ENCODE results near the gene TP53RK.

The TP53RK gene

GRCh38 chr20:46706242-46706641, 17.0 kb upstream of the TP53RK start:
- DNase-seq (ENCODE audit: low spot score): no peak

GRCh38 chr20:46705378-46705729, 16.1 kb upstream of the TP53RK start:
- DNase-seq (ENCODE audit: low spot score): no peak

- no peak for DNase-seq (ENCODE audit: low spot score)
Observed at GRCh38 chr20:46704714-46705377, 15.6 kb upstream of the TP53RK start.

GRCh38 chr20:46703435-46703834, 14.2 kb upstream of the TP53RK start:
- DNase-seq (ENCODE audit: low spot score): no peak

- DNase-seq (ENCODE audit: low spot score): no peak
Observed at GRCh38 chr20:46702447-46703203, 13.4 kb upstream of the TP53RK start.

GRCh38 chr20:46701986-46702385, 12.7 kb upstream of the TP53RK start:
- DNase-seq (ENCODE audit: low spot score): no peak

- no peak for DNase-seq (ENCODE audit: low spot score)
Observed at GRCh38 chr20:46701556-46701955, 12.3 kb upstream of the TP53RK start.

GRCh38 chr20:46701057-46701456, 11.8 kb upstream of the TP53RK start:
- no peak for DNase-seq (ENCODE audit: low spot score)

GRCh38 chr20:46700481-46700880, 11.2 kb upstream of the TP53RK start:
- no peak for DNase-seq (ENCODE audit: low spot score)

- DNase-seq (ENCODE audit: low spot score): no peak
Observed at GRCh38 chr20:46699651-46700359, 10.6 kb upstream of the TP53RK start.

- DNase-seq (ENCODE audit: low spot score): no peak
Observed at GRCh38 chr20:46698788-46699187, 9.5 kb upstream of the TP53RK start.

GRCh38 chr20:46696791-46697279, 7.6 kb upstream of the TP53RK start:
- no peak for DNase-seq (ENCODE audit: low spot score)

GRCh38 chr20:46695892-46696291, 6.6 kb upstream of the TP53RK start:
- no peak for DNase-seq (ENCODE audit: low spot score)

GRCh38 chr20:46694484-46694883, 5.2 kb upstream of the TP53RK start:
- DNase-seq (ENCODE audit: low spot score): no peak

GRCh38 chr20:46691196-46691595, 2.0 kb upstream of the TP53RK start:
- DNase-seq (ENCODE audit: low spot score): no peak

GRCh38 chr20:46690219-46691106, 1.2 kb upstream of the TP53RK start:
- DNase-seq (ENCODE audit: low spot score): no peak

- no peak for DNase-seq (ENCODE audit: low spot score)
Observed at GRCh38 chr20:46689754-46690085, 476 bp upstream of the TP53RK start.

- no peak for DNase-seq (ENCODE audit: low spot score)
Observed at GRCh38 chr20:46688151-46689081, 828 bp downstream of the TP53RK start.

GRCh38 chr20:46683939-46684750, 5.1 kb downstream of the TP53RK start:
- DNase-seq (ENCODE audit: low spot score): no peak

- DNase-seq (ENCODE audit: low spot score): no peak
Observed at GRCh38 chr20:46683668-46683938, 5.6 kb downstream of the TP53RK start.
